SJSA1 (cell line): ENCODE data around the gene CEND1. TPM values are rescaled to one million over a fixed set of nuclear protein-coding genes. Genes with fewer than 3 reads are reported as not detected.

Experiments used
- DNase-seq, 2 experiments: peaks; one replicate each; pipeline ENCODE4 v3.0.0-alpha.2; 2015 to 2020; ENCODE audit warnings: low spot score in 2 of 2, low read depth in 1 of 2
- H3K27ac ChIP-seq: fragments of 250-450 bp; sonication (Bioruptor Pico); 2 replicates; pipeline ENCODE4 v1.5.1; 2020; ENCODE audit warnings: mild to moderate bottlenecking, moderate library complexity
- H3K27me3 ChIP-seq: fragments of 250-450 bp; sonication (Bioruptor Pico); replicated peaks from 2 replicates; pipeline ENCODE4 v1.5.1; 2020; ENCODE audit warnings: mild to moderate bottlenecking, moderate library complexity
- H3K36me3 ChIP-seq: fragments of 250-450 bp; sonication (Bioruptor Pico); 2 replicates; pipeline ENCODE4 v1.5.1; 2020; ENCODE audit warnings: mild to moderate bottlenecking
- H3K4me1 ChIP-seq: fragments of 250-450 bp; sonication (Bioruptor Pico); replicated peaks from 2 replicates; pipeline ENCODE4 v1.6.1; 2021; ENCODE audit warnings: mild to moderate bottlenecking
- H3K4me3 ChIP-seq: fragments of 250-450 bp; sonication (Bioruptor Pico); 2 replicates; pipeline ENCODE4 v1.5.1; 2020; ENCODE audit warnings: mild to moderate bottlenecking
- H3K9me3 ChIP-seq: fragments of 250-450 bp; sonication (Bioruptor Pico); replicated peaks from 2 replicates; pipeline ENCODE4 v1.5.1; 2020; ENCODE audit warnings: mild to moderate bottlenecking
- total RNA-seq: library from RNA; depleted of rRNA; stranded (reverse); fragments of >200 nt; shearing (Covaris generic); gene quantifications from 2 replicates; pipeline ENCODE4 v1.2.3, GENCODE V29; 2014

The CEND1 gene
- total RNA-seq, 1 experiment from 2014 or later = 0.21 TPM

GRCh38 chr11:799641-800316 is 9.9 kb upstream of the CEND1 start:
- Histone ChIP-seq H3K4me1 (peaks cover 34% of the 10 kb centered on the region), H3K4me3 (no peak overlapping the region), H3K27ac (no peak overlapping the region), H3K9me3 (no peaks in the 10 kb centered on the region), H3K36me3 (no peaks in the 10 kb centered on the region), H3K27me3 (no peaks in the 10 kb centered on the region)
- no peak for DNase-seq

GRCh38 chr11:798093-798713 is 8.3 kb upstream of the CEND1 start, which contains the start of gene SLC25A22:
Gene SLC25A22, minus strand, starts transcription at chr11:798281. Its CDS starts 3,275 bp downstream, at chr11:795006.
- Histone ChIP-seq H3K9me3 (no peaks in the 10 kb centered on the region), H3K4me3 (peak within 1 kb of the TSS; percentile 57), H3K27me3 (no peaks in the 10 kb centered on the region), H3K4me1 (peaks cover 27% of the 10 kb centered on the region), H3K27ac (peak within 1 kb of the TSS; percentile 40), H3K36me3 (no peaks in the 10 kb centered on the region)
- DNase-seq = peak in 1 of 2 experiments; percentile 58

GRCh38 chr11:797296-798092 is 7.6 kb upstream of the CEND1 start:
- Histone ChIP-seq H3K9me3 (no peaks in the 10 kb centered on the region), H3K36me3 (no peaks in the 10 kb centered on the region), H3K27ac (peak overlapping the region; percentile 40), H3K4me3 (peak overlapping the region; percentile 57), H3K27me3 (no peaks in the 10 kb centered on the region), H3K4me1 (peaks cover 27% of the 10 kb centered on the region)
- peak; percentile 71 to 76 for DNase-seq

GRCh38 chr11:796565-797295 is 6.8 kb upstream of the CEND1 start:
- H3K4me3 ChIP-seq = peak overlapping the region; percentile 57
- H3K4me1 ChIP-seq = peaks cover 27% of the 10 kb centered on the region
- no peak overlapping the region for H3K27ac ChIP-seq
- DNase-seq = no peak
- H3K36me3 ChIP-seq = no peaks in the 10 kb centered on the region
- no peaks in the 10 kb centered on the region for H3K27me3 ChIP-seq
- H3K9me3 ChIP-seq = no peaks in the 10 kb centered on the region

GRCh38 chr11:795634-796564 is 6.0 kb upstream of the CEND1 start:
- DNase-seq = peak; percentile 69 to 93
- H3K27ac ChIP-seq = peak overlapping the region; percentile 38; the same call in 1 of the 2 replicates
- no peaks in the 10 kb centered on the region for H3K9me3 ChIP-seq
- peak overlapping the region; percentile 57 for H3K4me3 ChIP-seq
- no peaks in the 10 kb centered on the region for H3K36me3 ChIP-seq
- H3K27me3 ChIP-seq = no peaks in the 10 kb centered on the region
- H3K4me1 ChIP-seq = peaks cover 27% of the 10 kb centered on the region

GRCh38 chr11:794766-795633 is 5.1 kb upstream of the CEND1 start:
- Histone ChIP-seq H3K27ac (no peak overlapping the region), H3K4me3 (peak overlapping the region; percentile 43)
- DNase-seq = no peak

GRCh38 chr11:794013-794765 is 4.3 kb upstream of the CEND1 start:
- no peak overlapping the region for H3K4me3 ChIP-seq
- DNase-seq = no peak
- no peaks in the 10 kb centered on the region for H3K36me3 ChIP-seq
- H3K4me1 ChIP-seq = peaks cover 27% of the 10 kb centered on the region
- H3K9me3 ChIP-seq = no peaks in the 10 kb centered on the region
- H3K27me3 ChIP-seq = no peaks in the 10 kb centered on the region
- H3K27ac ChIP-seq = no peak overlapping the region

More at GRCh38 chr11:794766-795633, 5.1 kb upstream of the CEND1 start:
- peaks cover 27% of the 10 kb centered on the region for H3K4me1 ChIP-seq
- H3K36me3 ChIP-seq = no peaks in the 10 kb centered on the region
- H3K9me3 ChIP-seq = no peaks in the 10 kb centered on the region
- H3K27me3 ChIP-seq = no peaks in the 10 kb centered on the region

DNA sequence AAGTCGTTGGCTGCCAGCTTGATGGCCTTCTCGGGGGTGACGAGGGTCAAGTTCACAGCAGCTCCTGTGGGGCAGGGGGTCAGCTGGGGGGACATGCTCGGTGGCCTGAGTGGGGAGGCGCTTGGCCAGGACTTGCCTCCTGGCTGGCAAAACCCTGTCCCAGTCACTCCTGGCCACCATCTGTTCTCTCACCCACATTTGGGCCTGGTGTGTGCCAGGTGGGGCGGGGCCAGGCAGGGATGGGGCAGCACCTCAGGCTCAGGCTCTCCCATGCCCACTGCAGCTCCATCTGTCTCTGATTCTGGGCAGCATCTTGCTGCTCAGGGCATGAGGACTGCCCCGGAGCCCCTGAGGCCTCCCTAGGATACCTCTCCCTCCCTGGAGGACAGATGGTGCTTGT is 3.7 kb upstream of the CEND1 start:
- H3K4me1 ChIP-seq = peaks cover 27% of the 10 kb centered on the region
- no peak for DNase-seq
- H3K36me3 ChIP-seq = no peaks in the 10 kb centered on the region
- no peaks in the 10 kb centered on the region for H3K9me3 ChIP-seq
- no peak overlapping the region for H3K27ac ChIP-seq
- no peaks in the 10 kb centered on the region for H3K27me3 ChIP-seq
- H3K4me3 ChIP-seq = no peak overlapping the region

GRCh38 chr11:792873-793272 is 3.0 kb upstream of the CEND1 start:
- Histone ChIP-seq H3K36me3 (no peaks in the 10 kb centered on the region), H3K27me3 (no peaks in the 10 kb centered on the region), H3K4me1 (peaks cover 23% of the 10 kb centered on the region), H3K4me3 (no peak overlapping the region), H3K27ac (no peak overlapping the region), H3K9me3 (no peaks in the 10 kb centered on the region)
- DNase-seq = no peak

GRCh38 chr11:792535-792821 is 2.6 kb upstream of the CEND1 start:
- no peaks in the 10 kb centered on the region for H3K27me3 ChIP-seq
- H3K4me1 ChIP-seq = peaks cover 21% of the 10 kb centered on the region
- no peak overlapping the region for H3K4me3 ChIP-seq
- no peaks in the 10 kb centered on the region for H3K9me3 ChIP-seq
- H3K27ac ChIP-seq = no peak overlapping the region
- no peak for DNase-seq
- no peaks in the 10 kb centered on the region for H3K36me3 ChIP-seq

DNA sequence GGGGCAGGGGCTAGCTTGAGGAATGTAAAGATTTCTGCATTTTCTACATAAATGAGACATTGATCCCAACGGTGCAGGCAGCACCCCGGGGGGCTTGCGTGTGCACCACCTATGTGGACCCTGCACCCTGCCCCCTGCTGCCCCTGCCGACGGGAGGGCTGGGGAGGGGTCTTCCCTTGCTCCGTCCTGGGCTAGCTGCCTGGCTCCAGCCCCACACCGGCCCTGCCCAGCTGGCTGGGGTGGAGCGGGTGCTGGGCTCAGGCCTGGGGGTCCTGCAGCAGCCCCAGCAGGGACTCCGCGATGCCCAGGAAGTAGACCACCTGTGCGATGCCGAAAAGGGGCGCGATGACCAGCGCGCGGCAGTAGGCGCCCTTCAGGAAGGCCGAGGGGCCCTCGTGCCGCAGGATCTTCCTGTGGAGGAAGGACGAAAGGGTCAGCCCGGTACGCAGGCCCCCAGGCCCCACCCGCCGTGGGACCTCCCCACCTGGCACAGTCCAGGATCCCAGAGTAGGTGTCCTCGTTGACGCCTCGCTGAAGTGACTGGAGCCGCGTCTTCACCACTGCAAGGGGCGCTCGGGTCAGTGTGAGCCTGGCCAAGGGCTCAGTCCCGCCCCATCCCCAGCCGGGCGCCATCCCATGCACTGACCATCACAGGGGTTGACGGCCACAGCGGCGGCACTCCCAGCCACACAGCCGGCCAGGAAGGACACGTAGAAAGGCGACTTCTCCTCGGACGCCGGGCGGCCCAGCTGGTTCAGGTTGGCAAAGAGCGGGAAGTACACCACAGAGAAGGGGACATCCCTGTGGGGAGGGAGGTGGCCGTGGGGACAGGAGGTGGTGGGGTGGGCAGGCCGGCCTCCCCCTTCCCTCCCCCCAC is 2.0 kb upstream of the CEND1 start:
- no peak for DNase-seq

More for the DNA sequence above, 2.0 kb upstream of the CEND1 start:
- Histone ChIP-seq H3K27ac (no peak overlapping the region), H3K9me3 (no peaks in the 10 kb centered on the region), H3K4me3 (no peak overlapping the region), H3K27me3 (no peaks in the 10 kb centered on the region), H3K4me1 (peaks cover 15% of the 10 kb centered on the region), H3K36me3 (no peaks in the 10 kb centered on the region)
